Neural progenitor cell (in vitro differentiated cells): Measurements from ENCODE around the gene PNP.

Experiments
- CTCF ChIP-seq: fragments of 200-600 bp; sonication (generic); IDR thresholded peaks from 2 replicates; pipeline ENCODE4 v1.5.1; 2017; ENCODE audit warnings: antibody characterized with exemption, mild to moderate bottlenecking
- EZH2 ChIP-seq: fragments of 200-600 bp; sonication (generic); IDR thresholded peaks from 2 replicates; pipeline ENCODE4 v1.6.1; 2017; ENCODE audit warnings: antibody characterized with exemption, mild to moderate bottlenecking, moderate library complexity

GRCh38 chr14:20434701-20435581 is 34.3 kb upstream of the PNP start:
- TF ChIP-seq CTCF (no peak), EZH2 (no peak)
